ENCODE data around the gene ANAPC15. TPM values are rescaled to one million over a fixed set of nuclear protein-coding genes. Genes with fewer than 3 reads are reported as not detected.

Gene ANAPC15
- total RNA-seq, 1 experiment from 2014 or later: 65.6 TPM

DNA sequence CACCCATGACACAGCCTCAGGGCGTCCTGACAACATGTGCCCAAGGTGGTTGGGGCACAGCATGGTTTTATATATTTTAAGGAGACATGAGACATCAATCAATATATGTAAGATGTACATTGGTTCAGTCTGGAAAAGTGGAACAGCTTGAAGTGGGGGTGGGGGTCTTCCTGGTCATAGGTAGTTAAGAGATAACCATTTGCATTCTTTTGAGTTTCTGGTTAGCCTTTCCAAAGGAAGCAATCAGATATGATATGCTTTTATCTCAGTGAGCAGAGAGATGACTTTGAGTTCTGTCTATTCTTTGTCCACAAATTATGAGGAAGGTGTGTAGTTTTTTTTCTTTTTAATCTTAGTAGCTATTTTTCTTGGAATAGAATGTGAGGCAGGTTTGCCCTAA is 10.1 kb upstream of the ANAPC15 start:
- ATAC-seq: no peak
- Histone ChIP-seq H3K79me2 (ENCODE audit: insufficient read depth, low read length) (no peaks in the 10 kb centered on the region), H2AFZ (ENCODE audit: low read depth, low read length, poor library complexity, severe bottlenecking) (no peak overlapping the region), H3K27me3 (ENCODE audit: insufficient read depth, low read length) (no peaks in the 10 kb centered on the region), H3K9ac (ENCODE audit: low read length) (no peak overlapping the region), H3K9me3 (ENCODE audit: control insufficient read depth in 1 of 2, insufficient read depth in 1 of 2, low read depth in 1 of 2, low read length in 2 of 2) (peaks cover 0 to 9% of the 10 kb centered on the region in 2 experiments; a peak in 2 of 4 replicates), H3K27ac (ENCODE audit: low read depth, low read length) (no peak overlapping the region), H3K9me2 (ENCODE audit: insufficient read depth) (no peaks in the 10 kb centered on the region), H3K4me2 (ENCODE audit: low read length) (no peak overlapping the region), H3K4me1 (ENCODE audit: control insufficient read depth in 1 of 2, insufficient read depth in 2 of 2, low read length in 2 of 2) (no peaks in the 10 kb centered on the region), H3K36me3 (ENCODE audit: control insufficient read depth in 1 of 2, insufficient read depth in 2 of 2, low read length in 2 of 2) (no peaks in the 10 kb centered on the region), H4K20me1 (ENCODE audit: insufficient read depth) (no peaks in the 10 kb centered on the region), H3K4me3 (replicated peaks in 1 of 2; ENCODE audit: low read depth in 1 of 2, low read length in 2 of 2) (no peak overlapping the region)
- DNase-seq (ENCODE audit: low read depth, low spot score): no peak
- no TSS peak for BruUV-seq (replicated peaks)
- ChIA-PET POLR2A (no interaction called here), RAD21 (ENCODE audit: low non-redundant PET in 1 of 2, low total read pairs in 2 of 2, uncharacterized antibody in 2 of 2, unreplicated experiment in 2 of 2) (no interaction called here), CTCF (interaction anchor here (1.0 kb wide), 1 partner anchor 22 kb away, joined by 3 read pairs; no protein-coding TSS in a partner anchor)
- no peak for TF ChIP-seq EGR1 (IDR thresholded peaks at IDR 0.05; ENCODE audit: low read depth)
- TF ChIP-seq CBX3 (IDR thresholded peaks at IDR 0.05; ENCODE audit: low read depth): no peak
- TF ChIP-seq, protein P1, sequence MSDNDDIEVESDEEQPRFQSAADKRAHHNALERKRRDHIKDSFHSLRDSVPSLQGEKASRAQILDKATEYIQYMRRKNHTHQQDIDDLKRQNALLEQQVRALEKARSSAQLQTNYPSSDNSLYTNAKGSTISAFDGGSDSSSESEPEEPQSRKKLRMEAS (IDR thresholded peaks at IDR 0.05): no peak
- TF ChIP-seq, protein P2, sequence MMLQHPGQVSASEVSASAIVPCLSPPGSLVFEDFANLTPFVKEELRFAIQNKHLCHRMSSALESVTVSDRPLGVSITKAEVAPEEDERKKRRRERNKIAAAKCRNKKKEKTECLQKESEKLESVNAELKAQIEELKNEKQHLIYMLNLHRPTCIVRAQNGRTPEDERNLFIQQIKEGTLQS (IDR thresholded peaks at IDR 0.05): no peak
- intact Hi-C loops (cut with micrococcal nuclease): no loop called here

DNA sequence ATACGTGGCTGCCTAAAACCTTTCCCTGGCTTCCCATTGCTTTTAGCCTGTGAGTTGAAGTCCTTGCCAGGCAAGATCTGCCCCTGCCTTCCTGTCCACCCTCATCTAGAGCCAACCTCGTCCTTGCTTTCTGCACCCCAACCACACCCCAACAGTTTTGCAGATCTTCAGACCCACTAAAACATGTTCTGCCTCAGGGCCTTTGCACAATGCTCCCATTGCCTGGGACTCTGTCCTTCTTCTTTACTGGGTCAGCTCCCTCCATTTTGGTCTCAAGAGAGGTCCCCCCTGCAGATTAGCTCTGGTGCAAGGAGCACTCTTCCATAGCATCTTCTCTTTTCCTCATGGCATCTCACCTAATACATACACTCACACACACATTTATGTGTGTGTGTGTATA is 8.4 kb upstream of the ANAPC15 start:
- DNase-seq (ENCODE audit: low read depth, low spot score): no peak
- Histone ChIP-seq H3K4me1 (ENCODE audit: control insufficient read depth in 1 of 2, insufficient read depth in 2 of 2, low read length in 2 of 2) (no peaks in the 10 kb centered on the region), H3K9me2 (ENCODE audit: insufficient read depth) (no peaks in the 10 kb centered on the region), H2AFZ (ENCODE audit: low read depth, low read length, poor library complexity, severe bottlenecking) (no peak overlapping the region), H3K4me2 (ENCODE audit: low read length) (no peak overlapping the region), H4K20me1 (ENCODE audit: insufficient read depth) (no peaks in the 10 kb centered on the region), H3K27me3 (ENCODE audit: insufficient read depth, low read length) (no peaks in the 10 kb centered on the region), H3K9me3 (ENCODE audit: control insufficient read depth in 1 of 2, insufficient read depth in 1 of 2, low read depth in 1 of 2, low read length in 2 of 2) (no peaks in the 10 kb centered on the region), H3K4me3 (replicated peaks in 1 of 2; ENCODE audit: low read depth in 1 of 2, low read length in 2 of 2) (no peak overlapping the region), H3K27ac (ENCODE audit: low read depth, low read length) (no peak overlapping the region), H3K36me3 (ENCODE audit: control insufficient read depth in 1 of 2, insufficient read depth in 2 of 2, low read length in 2 of 2) (no peaks in the 10 kb centered on the region), H3K79me2 (ENCODE audit: insufficient read depth, low read length) (no peaks in the 10 kb centered on the region), H3K9ac (ENCODE audit: low read length) (no peak overlapping the region)
- TF ChIP-seq ZFX (IDR thresholded peaks at IDR 0.05) (no peak), SRF (IDR thresholded peaks at IDR 0.05; ENCODE audit: low read depth) (no peak), JUND (IDR thresholded peaks at IDR 0.05) (no peak), ZNF274 (IDR thresholded peaks at IDR 0.05; ENCODE audit: low read depth, low read length) (no peak), EGR1 (IDR thresholded peaks at IDR 0.05; ENCODE audit: low read depth) (no peak)
- TF ChIP-seq, protein P3, sequence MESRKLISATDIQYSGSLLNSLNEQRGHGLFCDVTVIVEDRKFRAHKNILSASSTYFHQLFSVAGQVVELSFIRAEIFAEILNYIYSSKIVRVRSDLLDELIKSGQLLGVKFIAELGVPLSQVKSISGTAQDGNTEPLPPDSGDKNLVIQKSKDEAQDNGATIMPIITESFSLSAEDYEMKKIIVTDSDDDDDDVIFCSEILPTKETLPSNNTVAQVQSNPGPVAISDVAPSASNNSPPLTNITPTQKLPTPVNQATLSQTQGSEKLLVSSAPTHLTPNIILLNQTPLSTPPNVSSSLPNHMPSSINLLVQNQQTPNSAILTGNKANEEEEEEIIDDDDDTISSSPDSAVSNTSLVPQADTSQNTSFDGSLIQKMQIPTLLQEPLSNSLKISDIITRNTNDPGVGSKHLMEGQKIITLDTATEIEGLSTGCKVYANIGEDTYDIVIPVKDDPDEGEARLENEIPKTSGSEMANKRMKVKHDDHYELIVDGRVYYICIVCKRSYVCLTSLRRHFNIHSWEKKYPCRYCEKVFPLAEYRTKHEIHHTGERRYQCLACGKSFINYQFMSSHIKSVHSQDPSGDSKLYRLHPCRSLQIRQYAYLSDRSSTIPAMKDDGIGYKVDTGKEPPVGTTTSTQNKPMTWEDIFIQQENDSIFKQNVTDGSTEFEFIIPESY (IDR thresholded peaks at IDR 0.05; ENCODE audit: extremely low read depth, insufficient replicate concordance, low read length): no peak
- TF ChIP-seq, protein P2 (IDR thresholded peaks at IDR 0.05): no peak
- intact Hi-C loops (cut with micrococcal nuclease): no loop called here
- ChIA-PET POLR2A (no interaction called here), CTCF (interaction anchor here (1.3 kb wide), 1 partner anchor 23 kb away, joined by 3 read pairs; no protein-coding TSS in a partner anchor), RAD21 (ENCODE audit: low non-redundant PET in 1 of 2, low total read pairs in 2 of 2, uncharacterized antibody in 2 of 2, unreplicated experiment in 2 of 2) (no interaction called here)
- no TSS peak for BruUV-seq (replicated peaks)
- ATAC-seq: no peak

Measured in HCT116 (cell line).